Small intestine (tissue), 4 donors: ENCODE results near the gene SEMA6B. TPM values are rescaled to one million over a fixed set of nuclear protein-coding genes. Genes with fewer than 3 reads are reported as not detected.

Source experiments
- polyA plus RNA-seq, 4 donors: library from polyadenylated mRNA; stranded (reverse) in 3 of 4; unstranded in 1 of 4; fragments of 200-250 nt in 3 of 4; fragments of 120-200 nt in 1 of 4; gene quantifications; one replicate each; pipeline versions ENCODE4 v1.2.1 to v1.2.3, GENCODE V29; 2013
- donor health status: healthy with polysubstance abuse.
- donor health status: Bipolar disorder and iron deficiency.
- donor health status: healthy.

The SEMA6B gene
- polyA plus RNA-seq, 4 donors, result 0.22 to 6.0 (median 2.0) TPM

Other genes with a start within 250 kb of the SEMA6B start
- gene STAP2, start 220.9 kb downstream of the SEMA6B start, polyA plus RNA-seq, result 100 to 1,000 TPM in 2 of 4 donors, 10 to 100 TPM in 2; 75.5 to 261 (median 140) TPM
- gene MPND, start 216.1 kb downstream of the SEMA6B start, polyA plus RNA-seq, result 10 to 100 TPM; 20.9 to 45.1 (median 35.4) TPM
- 100 to 1,000 TPM in 3 of 4 donors, 10 to 100 TPM in 1; 64.9 to 132 (median 104) TPM for gene SH3GL1, start 159.1 kb downstream of the SEMA6B start, polyA plus RNA-seq
- gene CHAF1A, start 157.0 kb downstream of the SEMA6B start, polyA plus RNA-seq, result 10 to 100 TPM in 2 of 4 donors, 1 to 10 TPM in 2; 4.0 to 13.5 (median 9.4) TPM
- gene UBXN6, start 101.9 kb downstream of the SEMA6B start, polyA plus RNA-seq, result 100 to 1,000 TPM in 3 of 4 donors, 10 to 100 TPM in 1; 82.7 to 194 (median 133) TPM
- 10 to 100 TPM; 18.4 to 40.2 (median 28.5) TPM for gene HDGFL2, start 87.4 kb downstream of the SEMA6B start, polyA plus RNA-seq
- gene PLIN4, start 41.2 kb downstream of the SEMA6B start, polyA plus RNA-seq, result 10 to 100 TPM in 1 of 4 donors, 1 to 10 TPM in 1, under 1 TPM in 2; 0.50 to 16.9 (median 1.1) TPM
- gene PLIN5, start 24.5 kb downstream of the SEMA6B start, polyA plus RNA-seq, result 1 to 10 TPM in 3 of 4 donors, under 1 TPM in 1; 0.27 to 4.5 (median 1.9) TPM
- 1 to 10 TPM in 2 of 4 donors, under 1 TPM in 2; 0.67 to 9.8 (median 2.6) TPM for gene LRG1, start 19.6 kb downstream of the SEMA6B start, polyA plus RNA-seq
- gene TNFAIP8L1, start 79.8 kb upstream of the SEMA6B start, polyA plus RNA-seq, result 10 to 100 TPM in 3 of 4 donors, 1 to 10 TPM in 1; 8.9 to 24.6 (median 16.0) TPM
- gene MYDGF, start 110.7 kb upstream of the SEMA6B start, polyA plus RNA-seq, result 100 to 1,000 TPM in 2 of 4 donors, 10 to 100 TPM in 2; 45.8 to 220 (median 96.1) TPM
- 10 to 100 TPM; 37.1 to 59.5 (median 43.3) TPM for gene DPP9, start 164.2 kb upstream of the SEMA6B start, polyA plus RNA-seq
- gene FEM1A, start 232.1 kb upstream of the SEMA6B start, polyA plus RNA-seq, result 1 to 10 TPM; 1.6 to 6.0 (median 3.2) TPM